Endothelial cell (in vitro differentiated cells): ENCODE data around the gene ARMCX4. TPM values are rescaled to one million over a fixed set of nuclear protein-coding genes. Genes with fewer than 3 reads are reported as not detected.
A peak's percentile ranks its signal among the peaks of the same experiment; 100 is the strongest.

Experiments used
- DNase-seq: peaks from one replicate; pipeline ENCODE4 v3.0.0; 2021; ENCODE audit warnings: low spot score
- H3K27ac Mint-ChIP-seq: one replicate; pipeline ENCODE4 v1.8.0; 2021; ENCODE audit warnings: mixed read lengths, inconsistent platforms; ENCODE audit not compliant: unreplicated experiment
- H3K27me3 Mint-ChIP-seq: one replicate; pipeline ENCODE4 v1.8.0; 2021; ENCODE audit warnings: mild to moderate bottlenecking, moderate library complexity, mixed read lengths, inconsistent platforms; ENCODE audit not compliant: unreplicated experiment
- H3K36me3 Mint-ChIP-seq: one replicate; pipeline ENCODE4 v1.8.0; 2021; ENCODE audit warnings: mild to moderate bottlenecking, low read depth, mixed read lengths, inconsistent platforms; ENCODE audit not compliant: unreplicated experiment
- H3K4me1 Mint-ChIP-seq: one replicate; pipeline ENCODE4 v1.8.0; 2021; ENCODE audit warnings: mild to moderate bottlenecking, mixed read lengths, inconsistent platforms; ENCODE audit not compliant: unreplicated experiment
- H3K4me3 Mint-ChIP-seq: one replicate; pipeline ENCODE4 v1.8.0; 2021; ENCODE audit warnings: mild to moderate bottlenecking, mixed read lengths, inconsistent platforms; ENCODE audit not compliant: unreplicated experiment
- H3K9me3 Mint-ChIP-seq: one replicate; pipeline ENCODE4 v1.8.0; 2021; ENCODE audit warnings: mixed read lengths, inconsistent platforms; ENCODE audit not compliant: unreplicated experiment
- total RNA-seq: library from RNA; stranded (reverse); fragmentation: NEBNext Ultra II Directional; extraction: Animal tissue kit (Norgen Biotek cat#: 25700); gene quantifications from one replicate; pipeline ENCODE4 v1.2.1, GENCODE V29; 2021; ENCODE audit not compliant: unreplicated experiment
- TF ChIP-seq, protein P1 (sequence below): fragments of 200-600 bp; sonication (generic); IDR thresholded peaks from one replicate; pipeline ENCODE4 v1.5.0; 2021; ENCODE audit warnings: antibody characterized with exemption; ENCODE audit not compliant: unreplicated experiment

Gene ARMCX4
- total RNA-seq, 1 donor from 2014 or later, result 17.9 TPM

DNA sequence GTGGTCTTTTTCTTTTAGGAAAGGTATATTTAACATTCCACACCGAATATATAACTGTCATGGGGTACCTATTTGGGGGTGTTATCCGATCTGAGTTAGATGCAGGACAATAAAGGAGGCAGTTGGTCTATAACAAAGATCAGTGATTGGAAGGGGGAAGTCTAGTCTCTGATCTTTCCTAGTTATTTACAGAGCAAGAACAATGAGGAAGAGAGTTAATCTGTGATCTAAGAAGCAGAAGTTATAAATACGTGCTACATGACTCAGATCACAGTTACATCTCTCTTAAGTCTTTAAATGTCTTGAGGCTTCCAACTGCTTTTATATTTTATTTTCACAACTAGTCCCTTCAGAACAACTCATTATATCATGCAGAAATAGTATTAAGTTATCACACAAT, 33.2 kb upstream of the ARMCX4 start:
- no peaks in the 10 kb centered on the region for H3K4me1 Mint-ChIP-seq
- TF ChIP-seq, protein P1, sequence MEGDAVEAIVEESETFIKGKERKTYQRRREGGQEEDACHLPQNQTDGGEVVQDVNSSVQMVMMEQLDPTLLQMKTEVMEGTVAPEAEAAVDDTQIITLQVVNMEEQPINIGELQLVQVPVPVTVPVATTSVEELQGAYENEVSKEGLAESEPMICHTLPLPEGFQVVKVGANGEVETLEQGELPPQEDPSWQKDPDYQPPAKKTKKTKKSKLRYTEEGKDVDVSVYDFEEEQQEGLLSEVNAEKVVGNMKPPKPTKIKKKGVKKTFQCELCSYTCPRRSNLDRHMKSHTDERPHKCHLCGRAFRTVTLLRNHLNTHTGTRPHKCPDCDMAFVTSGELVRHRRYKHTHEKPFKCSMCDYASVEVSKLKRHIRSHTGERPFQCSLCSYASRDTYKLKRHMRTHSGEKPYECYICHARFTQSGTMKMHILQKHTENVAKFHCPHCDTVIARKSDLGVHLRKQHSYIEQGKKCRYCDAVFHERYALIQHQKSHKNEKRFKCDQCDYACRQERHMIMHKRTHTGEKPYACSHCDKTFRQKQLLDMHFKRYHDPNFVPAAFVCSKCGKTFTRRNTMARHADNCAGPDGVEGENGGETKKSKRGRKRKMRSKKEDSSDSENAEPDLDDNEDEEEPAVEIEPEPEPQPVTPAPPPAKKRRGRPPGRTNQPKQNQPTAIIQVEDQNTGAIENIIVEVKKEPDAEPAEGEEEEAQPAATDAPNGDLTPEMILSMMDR, result no peak
- no peak overlapping the region for H3K27ac Mint-ChIP-seq
- peaks cover 10% of the 10 kb centered on the region for H3K36me3 Mint-ChIP-seq
- no peak overlapping the region for H3K4me3 Mint-ChIP-seq
- no peaks in the 10 kb centered on the region for H3K9me3 Mint-ChIP-seq
- no peak for DNase-seq
- H3K27me3 Mint-ChIP-seq, result no peaks in the 10 kb centered on the region

DNA sequence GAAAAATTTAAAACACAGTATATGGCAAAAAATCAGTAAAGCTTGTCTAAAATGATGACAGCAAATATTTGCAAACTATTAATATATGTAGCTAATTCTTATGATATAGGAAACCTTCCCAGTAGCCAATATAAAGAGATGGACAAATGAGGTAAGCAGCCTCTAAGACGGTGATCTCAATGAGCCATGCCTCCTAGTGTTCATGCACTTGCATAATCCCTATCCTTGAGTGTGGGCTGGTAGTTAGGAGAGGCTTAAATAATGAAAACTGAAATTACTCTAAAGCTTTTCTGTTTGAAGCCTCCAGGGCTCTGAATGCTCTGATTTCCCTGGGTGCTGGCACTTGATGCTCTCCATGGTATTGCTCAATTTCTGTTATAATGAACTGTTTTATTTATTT, 24.6 kb upstream of the ARMCX4 start:
- DNase-seq, result no peak
- TF ChIP-seq, protein P1, result no peak
- Mint-ChIP-seq H3K4me1 (no peaks in the 10 kb centered on the region), H3K4me3 (no peak overlapping the region), H3K36me3 (no peaks in the 10 kb centered on the region), H3K9me3 (no peaks in the 10 kb centered on the region), H3K27ac (no peak overlapping the region), H3K27me3 (no peaks in the 10 kb centered on the region)

DNA sequence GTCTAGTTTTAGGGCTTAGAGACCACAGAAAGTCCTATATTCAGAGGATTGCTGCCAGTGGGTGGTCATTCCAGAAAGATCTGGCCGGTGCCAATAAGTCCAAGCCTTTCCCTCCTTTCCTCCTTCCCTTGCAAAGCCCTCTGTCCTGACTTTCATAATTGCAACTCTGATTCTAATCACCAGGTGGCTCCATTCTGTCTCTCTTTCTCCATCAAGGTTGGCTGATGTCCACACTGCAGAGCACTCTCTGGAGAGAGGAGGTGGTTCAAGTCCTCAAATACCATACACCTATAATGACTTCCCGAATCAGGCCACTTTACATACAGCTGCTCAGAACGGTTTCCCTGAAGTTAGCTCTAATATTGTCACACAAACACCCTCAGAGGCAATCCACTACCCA, 22.4 kb upstream of the ARMCX4 start:
- Mint-ChIP-seq H3K27me3 (no peaks in the 10 kb centered on the region), H3K4me1 (no peaks in the 10 kb centered on the region), H3K9me3 (no peaks in the 10 kb centered on the region), H3K36me3 (peaks cover 2% of the 10 kb centered on the region), H3K4me3 (no peak overlapping the region), H3K27ac (no peak overlapping the region)
- TF ChIP-seq, protein P1, result peak; percentile 20
- DNase-seq, result peak; percentile 6

DNA sequence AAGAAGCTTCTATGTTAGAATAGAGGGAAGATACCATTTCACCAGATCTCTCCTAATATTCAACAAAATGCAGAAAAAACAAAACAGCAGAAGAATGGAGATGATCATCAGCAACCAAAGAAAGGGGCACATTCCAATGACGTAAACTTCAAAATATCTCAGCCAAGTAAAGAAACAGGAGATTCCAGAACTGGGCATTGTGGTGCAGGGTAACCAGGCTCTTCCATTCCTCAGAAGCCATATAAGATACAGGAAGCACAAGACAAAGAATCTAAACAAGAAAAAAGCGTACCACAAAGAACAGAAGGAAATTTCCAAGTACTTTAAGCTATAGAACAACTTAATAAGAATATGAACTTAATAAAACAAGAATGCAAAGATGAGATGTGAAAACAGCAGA, 6.9 kb upstream of the ARMCX4 start:
- Mint-ChIP-seq H3K4me3 (no peak overlapping the region), H3K27me3 (no peaks in the 10 kb centered on the region), H3K4me1 (peaks cover 5% of the 10 kb centered on the region), H3K9me3 (no peaks in the 10 kb centered on the region), H3K36me3 (no peaks in the 10 kb centered on the region), H3K27ac (peak overlapping the region; percentile 3)
- DNase-seq, result no peak
- TF ChIP-seq, protein P1, result no peak

DNA sequence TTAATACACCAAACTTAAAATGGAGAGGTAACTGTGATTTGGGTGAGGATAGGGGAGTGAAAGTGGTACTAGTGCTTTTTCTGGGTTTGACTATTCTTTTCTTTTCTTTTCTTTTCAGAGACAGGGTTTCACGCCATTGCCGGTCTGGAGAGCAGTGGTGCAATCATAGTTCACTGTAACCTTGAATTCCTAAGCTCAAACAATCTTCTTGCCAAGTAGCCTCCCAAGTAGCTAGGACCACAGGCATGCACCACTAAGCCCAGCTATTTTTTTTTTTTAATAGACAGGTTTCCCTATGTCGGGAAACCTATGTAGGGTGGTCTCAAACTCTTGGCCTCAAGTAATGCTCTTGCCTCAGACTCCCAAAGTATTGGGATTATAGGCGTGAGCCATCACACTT, 3.0 kb upstream of the ARMCX4 start:
- no peak overlapping the region for H3K27ac Mint-ChIP-seq

More for the DNA sequence above, 3.0 kb upstream of the ARMCX4 start:
- Mint-ChIP-seq H3K27me3 (no peaks in the 10 kb centered on the region), H3K9me3 (no peaks in the 10 kb centered on the region), H3K4me3 (no peak overlapping the region), H3K4me1 (peaks cover 12% of the 10 kb centered on the region), H3K36me3 (peaks cover 3% of the 10 kb centered on the region)
- TF ChIP-seq, protein P1, result no peak
- DNase-seq, result no peak
